Stimulated activated CD4-positive, alpha-beta T cell treated with anti-CD3 and anti-CD28 coated beads, TNF-alpha, amount 100 ng/mL, for 1 hour (primary cell): ENCODE data around the gene TENT5C.
"Not testable (repeated sequence)": the region's sequence is repeated elsewhere in the genome, so short reads cannot be mapped to it uniquely, and the experiment has no call there.

ENCODE experiments used
- DNase-seq, 3 donors: peaks; one replicate each; pipeline ENCODE4 v3.0.0-alpha.2; 2020; ENCODE audit warnings: low read depth in 3 of 3, low spot score in 1 of 3

Gene TENT5C

DNA sequence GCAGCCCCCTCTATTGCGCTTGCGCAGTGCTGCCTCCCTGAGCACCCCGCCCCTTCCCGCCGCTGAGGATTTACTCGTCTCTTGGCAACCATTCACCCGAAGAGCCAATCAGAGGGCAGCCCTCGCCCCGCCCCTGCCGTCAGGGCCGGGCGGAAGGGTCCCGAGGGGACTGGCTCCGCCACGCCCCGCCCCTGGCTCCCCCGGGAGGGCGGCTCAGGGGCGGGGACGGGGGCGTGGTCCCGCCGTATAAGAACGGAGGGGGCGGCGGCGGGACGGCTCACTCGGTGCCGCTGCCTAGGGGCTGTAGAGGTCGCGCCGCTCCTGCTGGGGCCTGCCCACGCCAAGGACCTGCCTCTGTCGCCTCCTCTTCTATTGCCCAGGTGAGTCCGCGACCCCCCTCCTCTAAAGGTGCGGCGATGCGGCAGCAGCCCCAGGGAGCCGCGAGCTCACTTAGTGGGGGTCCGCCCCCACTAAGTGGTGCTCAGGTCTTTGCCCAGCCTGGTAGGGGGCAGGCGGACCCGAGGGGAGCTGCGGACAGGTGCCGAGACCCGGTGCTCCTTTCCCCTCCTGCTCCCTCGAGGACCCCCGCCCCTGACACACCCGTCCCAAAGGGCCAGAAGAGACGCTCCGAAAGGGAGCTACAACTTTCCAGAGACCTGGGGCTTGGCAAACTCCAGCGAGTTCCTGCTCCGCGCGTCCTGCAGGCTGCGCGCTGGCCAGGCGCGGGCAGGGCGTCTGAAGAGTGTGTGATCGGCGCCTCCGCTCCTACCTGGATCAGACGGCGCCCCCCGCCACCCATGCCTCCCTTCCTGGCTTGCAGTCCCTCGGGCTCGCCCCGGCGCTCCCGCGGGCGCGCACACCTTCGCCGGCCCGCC, at the start of gene TENT5C:
Gene TENT5C, plus strand, starts transcription at position 275 of the 875 bp plus-strand sequence. CDS start 16,821 bp downstream, outside the sequence.
- DNase-seq: peak; percentile 97 to 98 (median 98)

GRCh38 chr1:117556341-117556740, 49.5 kb upstream of the TENT5C start:
- no peak for DNase-seq

DNA sequence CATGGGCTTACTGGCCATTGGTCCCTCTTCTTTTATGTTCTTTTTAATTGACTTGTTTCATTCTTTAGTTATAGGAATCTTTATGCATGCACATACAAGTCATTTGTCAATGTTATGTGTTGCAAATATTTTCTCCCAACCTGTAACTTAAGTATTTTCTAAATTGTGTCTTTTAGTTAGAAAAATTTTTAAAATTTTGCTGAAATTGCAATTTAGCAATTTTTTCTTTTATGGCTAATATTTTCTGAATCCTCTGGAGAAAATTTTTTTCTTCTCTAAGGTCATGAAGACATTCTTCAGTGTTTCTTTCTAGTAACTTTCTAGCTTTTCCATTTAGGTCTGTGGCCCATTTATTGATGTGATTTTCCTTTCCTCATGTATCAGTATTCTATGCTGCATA, 48.9 kb upstream of the TENT5C start:
- no peak for DNase-seq

- not testable (repeated sequence) for DNase-seq
Measured at GRCh38 chr1:117558451-117558850, 47.4 kb upstream of the TENT5C start.

DNA sequence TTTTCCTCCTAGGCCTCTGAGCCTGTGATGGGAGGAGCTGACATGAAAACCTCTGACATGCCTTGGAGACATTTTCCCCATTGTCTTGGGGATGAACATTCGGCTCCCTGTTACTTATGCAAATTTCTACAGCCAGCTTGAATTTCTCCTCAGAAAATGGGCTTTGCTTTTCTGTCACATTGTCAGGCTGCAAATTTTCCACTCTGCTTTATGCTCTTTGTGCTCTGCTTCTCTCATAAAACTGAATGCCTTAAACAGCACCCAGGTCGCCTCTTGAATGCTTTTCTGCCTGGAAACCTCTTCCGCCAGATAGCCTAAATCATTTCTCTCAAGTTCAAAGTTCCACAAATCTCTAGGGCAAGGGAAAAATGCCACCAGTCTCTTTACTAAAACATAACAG, 46.7 kb upstream of the TENT5C start:
- DNase-seq: no peak

DNA sequence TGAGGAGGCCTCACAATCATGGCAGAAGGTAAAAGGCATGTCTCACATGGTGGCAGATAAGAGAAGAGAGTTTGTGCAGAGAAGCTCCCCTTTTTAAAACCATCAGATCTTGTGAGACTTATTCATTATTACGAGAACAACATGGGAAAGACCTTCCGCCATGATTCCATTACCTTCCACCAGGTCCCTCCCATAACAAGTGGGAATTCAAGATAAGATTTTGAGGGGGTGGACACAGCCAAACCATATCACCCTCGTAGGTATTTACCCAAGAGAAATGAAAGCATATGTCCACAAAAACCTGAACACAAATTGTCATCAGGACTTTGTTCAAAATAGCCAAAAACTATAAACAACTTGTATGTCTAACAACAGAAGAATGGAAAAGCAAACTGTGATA, 45.9 kb upstream of the TENT5C start:
- DNase-seq: no peak

GRCh38 chr1:117561071-117561470, 44.8 kb upstream of the TENT5C start:
- DNase-seq: no peak

GRCh38 chr1:117561551-117561950, 44.3 kb upstream of the TENT5C start:
- no peak for DNase-seq

DNA sequence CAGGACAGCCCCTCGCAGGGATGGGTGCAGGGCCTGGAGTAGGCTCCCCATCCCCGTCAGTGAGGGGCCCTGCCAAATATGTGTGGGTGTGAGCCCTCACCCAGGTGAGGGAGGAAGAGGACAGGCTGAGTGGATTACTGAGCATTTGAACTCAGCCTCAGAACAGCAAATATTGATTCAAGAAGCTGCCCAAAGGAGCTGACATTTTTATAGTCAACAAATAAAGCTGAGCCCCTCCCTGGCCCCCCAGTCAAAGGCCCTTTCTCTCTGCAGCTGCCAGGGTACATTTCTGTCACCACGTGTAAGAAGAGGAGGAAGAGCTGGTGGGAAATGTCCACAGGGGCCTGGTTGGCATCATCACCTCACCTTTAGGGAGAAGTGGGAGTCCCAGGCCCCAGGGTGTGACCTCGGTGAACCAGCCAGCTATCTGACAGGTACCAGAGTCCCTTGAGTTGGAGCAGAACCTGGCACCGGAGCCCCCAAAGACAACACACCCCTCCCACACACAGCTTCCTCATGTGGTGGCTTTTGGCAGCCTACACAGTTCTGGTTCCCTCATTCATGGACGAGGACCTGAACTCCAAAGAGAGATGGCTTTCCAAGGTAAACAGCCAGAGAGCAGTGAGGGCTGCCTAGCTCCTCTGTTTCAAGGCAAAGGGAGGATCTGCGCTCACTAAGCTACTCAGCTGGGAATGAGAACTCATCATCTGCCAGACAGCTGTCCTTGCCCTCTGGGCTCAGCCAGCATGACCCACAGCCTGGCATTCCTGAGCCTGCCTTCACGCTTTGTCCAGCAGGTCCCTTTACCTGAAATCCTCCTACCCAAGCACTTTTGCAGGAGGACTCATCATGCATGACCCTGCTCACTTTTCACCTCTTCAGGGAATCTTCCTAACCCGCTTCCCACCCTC, 43.0 kb upstream of the TENT5C start:
- no peak for DNase-seq

DNA sequence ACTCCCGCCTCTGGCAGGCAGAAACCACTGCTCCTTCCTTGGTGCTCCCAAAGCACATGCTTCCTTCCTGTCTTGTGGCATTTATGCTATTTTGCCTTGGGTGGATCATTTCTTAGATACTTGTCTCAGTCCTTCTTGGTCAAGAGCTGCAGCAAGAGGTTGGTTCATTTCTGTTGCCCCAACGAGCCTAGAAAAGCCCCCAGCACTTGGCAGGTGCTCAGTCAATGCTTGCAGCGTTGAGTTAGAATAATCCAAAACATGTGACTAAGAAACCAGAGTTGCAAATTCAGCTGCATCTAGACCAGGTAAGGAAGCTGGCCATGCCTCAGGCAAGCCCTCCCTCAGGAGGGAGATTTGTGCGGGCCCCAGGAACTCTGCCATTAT, 42.4 kb upstream of the TENT5C start:
- no peak for DNase-seq

- no peak for DNase-seq
Measured at GRCh38 chr1:117564227-117565075, 41.4 kb upstream of the TENT5C start.

DNA sequence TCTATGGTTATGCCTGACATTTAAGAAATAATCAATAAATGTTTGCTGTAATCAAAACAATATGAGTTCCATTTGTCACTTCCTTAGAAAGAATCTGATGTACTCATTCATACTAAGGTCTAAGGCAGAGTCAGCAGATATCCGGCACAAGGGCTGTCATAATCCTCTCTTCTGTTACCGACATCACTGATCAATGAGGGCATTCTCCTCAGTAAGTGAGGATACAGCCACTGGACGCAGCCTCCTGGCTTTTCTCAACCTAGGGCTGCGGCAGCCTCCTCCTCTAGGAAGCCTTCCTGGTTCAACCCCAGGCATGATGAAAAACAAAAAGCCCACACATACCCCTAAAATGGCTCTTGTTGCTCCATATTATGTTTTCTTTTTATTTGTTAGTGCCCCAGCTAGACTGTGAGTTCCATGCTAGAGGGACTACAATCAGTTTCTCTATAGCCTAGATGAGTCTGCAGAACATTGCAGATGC, 40.7 kb upstream of the TENT5C start:
- DNase-seq: no peak

DNA sequence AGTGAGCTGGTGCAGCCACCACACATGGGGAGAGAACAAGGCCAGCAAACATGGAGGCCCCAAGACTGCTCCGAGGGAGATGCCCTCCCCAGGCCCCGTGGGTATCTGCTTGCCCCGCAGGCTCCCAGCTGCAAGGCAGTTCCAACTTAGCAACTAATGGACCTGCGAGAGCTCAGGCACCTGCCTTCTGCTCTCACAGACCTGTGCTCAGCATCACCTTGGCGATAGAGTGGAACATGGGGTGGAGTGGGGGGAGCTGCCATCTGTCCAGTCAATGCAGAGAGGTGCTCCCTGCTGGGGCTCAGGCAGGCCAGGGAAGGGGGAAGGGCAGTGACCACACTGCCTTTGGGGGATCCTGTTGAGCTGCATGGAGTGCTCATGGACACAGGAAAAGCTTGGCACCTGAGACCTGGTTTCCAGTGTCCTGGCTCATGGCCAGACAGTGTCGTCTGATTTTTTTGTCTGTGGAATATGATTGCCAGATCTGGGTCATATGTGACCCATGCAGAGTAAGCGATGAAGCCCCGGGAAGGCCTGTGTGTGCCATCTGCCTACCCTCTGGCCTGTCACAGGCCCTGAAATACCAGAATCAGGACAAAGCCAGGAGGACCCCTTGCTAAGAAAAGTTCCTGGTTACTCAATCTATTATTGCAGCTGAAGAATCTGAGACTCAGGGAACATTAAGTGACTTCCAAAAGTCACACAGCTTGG, 39.9 kb upstream of the TENT5C start:
- DNase-seq: no peak

DNA sequence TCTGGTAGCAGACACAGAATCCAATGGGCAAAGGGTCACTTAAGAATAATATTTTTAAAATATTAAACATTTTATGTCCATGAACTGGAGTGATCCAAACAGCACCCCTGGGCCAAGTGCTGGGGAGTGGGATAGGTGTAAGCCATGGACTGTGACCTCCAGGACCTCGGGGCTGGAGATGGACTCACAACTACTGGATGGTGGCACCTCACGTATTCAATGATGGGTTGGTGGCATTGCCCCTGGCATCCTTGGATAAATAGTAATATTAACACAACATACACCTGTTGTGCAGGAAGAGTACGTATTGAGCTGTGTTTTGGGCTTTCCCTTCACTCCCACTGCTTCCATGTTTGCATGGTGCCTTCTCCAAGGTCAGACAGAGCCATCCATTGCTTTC, 39.3 kb upstream of the TENT5C start:
- no peak for DNase-seq

DNA sequence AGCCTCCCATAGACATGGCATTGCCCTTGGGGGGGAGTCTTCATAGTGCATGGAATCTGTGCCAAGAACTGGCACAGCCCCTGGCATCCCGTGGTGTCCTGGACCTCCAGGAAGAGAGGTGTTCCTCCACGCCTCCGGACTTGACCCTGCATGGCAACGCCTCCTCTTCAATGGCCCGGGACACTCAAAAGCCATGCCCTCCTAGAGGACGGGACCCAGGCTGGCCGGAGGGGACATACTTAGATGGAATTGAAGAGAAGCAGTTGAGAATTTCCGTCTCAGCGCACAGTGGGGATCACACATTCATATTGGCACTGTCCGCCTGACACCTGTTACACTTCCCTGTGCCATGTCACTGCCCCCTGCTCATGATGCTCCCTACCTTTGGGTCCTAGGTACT, 38.4 kb upstream of the TENT5C start:
- DNase-seq: no peak

DNA sequence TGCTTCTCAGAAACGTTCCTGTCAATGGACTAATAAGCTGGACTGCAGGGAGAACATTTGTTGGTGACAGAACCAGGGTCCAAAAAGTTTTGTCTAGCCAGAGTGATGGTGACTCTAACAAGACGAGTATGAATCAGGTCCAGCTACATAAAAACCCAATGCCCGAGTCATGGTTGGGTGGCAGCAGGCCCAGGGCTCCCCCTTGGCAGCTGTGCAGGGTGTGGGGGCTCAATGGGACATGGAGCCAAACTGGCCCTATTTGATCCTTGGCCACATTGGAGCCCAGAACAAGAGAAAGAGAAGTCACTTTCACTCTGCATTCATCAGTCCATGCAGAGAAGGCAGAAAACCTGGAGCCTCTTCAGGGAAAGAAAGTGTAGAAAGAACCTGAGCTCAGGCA, 37.9 kb upstream of the TENT5C start:
- DNase-seq: no peak

DNA sequence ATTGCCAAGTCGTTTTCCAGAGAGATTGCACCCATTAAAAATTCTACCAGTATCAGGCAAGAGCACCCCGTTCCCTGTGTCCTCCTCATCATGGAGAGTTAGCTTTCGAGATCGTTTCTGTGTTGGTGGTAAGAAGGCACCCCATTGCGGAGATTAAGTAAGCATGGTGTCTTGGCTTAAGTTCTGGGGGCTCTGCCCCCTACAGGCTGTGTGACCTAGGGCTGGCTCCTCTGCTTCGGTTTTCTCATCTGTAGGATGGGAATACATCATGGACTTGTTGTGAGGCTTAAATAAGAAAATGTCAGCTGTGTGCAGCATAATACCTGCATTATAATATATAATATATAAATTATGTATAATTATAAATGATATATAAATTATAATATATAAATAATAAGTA, 36.8 kb upstream of the TENT5C start:
- no peak for DNase-seq

DNA sequence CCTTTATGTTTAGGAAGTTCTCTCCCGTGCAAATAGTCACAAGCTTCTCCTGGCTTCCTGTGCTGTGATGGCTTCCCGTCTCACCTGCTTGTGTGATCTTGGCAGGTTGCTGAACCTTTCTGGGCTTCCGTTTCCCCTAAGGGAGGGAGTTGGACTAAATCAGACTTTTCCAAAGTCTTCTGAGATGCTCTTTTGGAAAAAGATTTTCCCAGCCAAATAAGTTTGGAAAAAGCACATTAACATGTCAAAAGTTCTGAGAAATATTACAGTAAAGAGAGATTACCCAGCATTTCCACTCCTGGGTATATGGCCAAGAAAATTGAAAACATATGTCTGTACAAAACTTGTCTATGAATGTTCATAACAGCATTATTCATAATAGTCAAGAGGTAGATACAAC, 36.0 kb upstream of the TENT5C start:
- no peak for DNase-seq

DNA sequence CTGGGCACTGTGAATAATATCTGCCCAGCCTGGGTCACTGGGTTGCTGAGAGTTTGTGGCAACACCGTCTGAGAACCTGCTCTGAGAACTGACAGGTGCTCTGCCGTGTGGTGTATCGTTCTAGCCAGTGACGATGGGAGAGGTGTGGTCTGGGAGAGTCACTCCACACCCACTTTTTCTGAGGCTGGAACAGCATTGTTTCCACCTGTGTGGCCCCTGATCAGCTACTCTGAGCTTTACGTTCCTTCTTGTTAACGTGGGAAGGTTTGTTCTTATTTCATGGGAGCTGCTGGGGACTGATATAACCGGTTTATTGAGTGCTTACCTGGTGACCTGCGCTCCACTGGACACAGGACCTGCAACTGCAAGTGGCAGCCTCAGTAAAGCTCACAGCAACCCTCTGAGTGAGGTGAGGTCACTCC, 34.8 kb upstream of the TENT5C start:
- DNase-seq: no peak

GRCh38 chr1:117571496-117571895, 34.4 kb upstream of the TENT5C start:
- DNase-seq: no peak
